ENCODE data around the gene ZFR.

DNA sequence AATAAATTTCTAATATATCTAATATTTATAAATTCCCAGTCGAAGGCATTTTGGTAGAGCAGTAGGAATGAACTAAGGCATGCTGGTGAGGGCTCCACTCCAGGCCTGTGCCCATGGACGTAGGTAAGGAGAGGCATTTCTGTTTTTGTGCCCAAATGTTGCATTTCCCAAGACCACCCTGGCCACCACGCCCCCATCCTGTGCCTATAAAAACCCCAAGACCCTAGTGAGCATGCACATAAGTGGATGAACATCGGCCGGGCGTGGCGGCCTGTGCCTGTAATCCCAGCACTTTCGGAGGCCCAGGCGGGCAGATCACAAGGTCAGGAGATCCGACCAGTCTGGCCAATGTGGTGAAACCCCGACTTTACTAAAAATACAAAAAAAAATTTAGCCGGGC is 121.7 kb downstream of the ZFR start:
- TF ChIP-seq, protein P1, sequence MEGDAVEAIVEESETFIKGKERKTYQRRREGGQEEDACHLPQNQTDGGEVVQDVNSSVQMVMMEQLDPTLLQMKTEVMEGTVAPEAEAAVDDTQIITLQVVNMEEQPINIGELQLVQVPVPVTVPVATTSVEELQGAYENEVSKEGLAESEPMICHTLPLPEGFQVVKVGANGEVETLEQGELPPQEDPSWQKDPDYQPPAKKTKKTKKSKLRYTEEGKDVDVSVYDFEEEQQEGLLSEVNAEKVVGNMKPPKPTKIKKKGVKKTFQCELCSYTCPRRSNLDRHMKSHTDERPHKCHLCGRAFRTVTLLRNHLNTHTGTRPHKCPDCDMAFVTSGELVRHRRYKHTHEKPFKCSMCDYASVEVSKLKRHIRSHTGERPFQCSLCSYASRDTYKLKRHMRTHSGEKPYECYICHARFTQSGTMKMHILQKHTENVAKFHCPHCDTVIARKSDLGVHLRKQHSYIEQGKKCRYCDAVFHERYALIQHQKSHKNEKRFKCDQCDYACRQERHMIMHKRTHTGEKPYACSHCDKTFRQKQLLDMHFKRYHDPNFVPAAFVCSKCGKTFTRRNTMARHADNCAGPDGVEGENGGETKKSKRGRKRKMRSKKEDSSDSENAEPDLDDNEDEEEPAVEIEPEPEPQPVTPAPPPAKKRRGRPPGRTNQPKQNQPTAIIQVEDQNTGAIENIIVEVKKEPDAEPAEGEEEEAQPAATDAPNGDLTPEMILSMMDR (IDR thresholded peaks at IDR 0.05) = no peak
- TF ChIP-seq POLR2A (IDR thresholded peaks at IDR 0.05) = no peak
